ENCODE results near the gene TYRO3. TPM values are rescaled to one million over a fixed set of nuclear protein-coding genes. Genes with fewer than 3 reads are reported as not detected.

The TYRO3 gene
- total and polyA plus RNA-seq, 2 of the 13 experiments (the other 11 are each of a cell fraction or from before 2014, with no cell fraction given) = 24.0 to 43.6 TPM

- TF ChIP-seq ZNF513 (CRISPR knock-in tag; conservative IDR thresholded peaks at IDR 0.05) (no peak), ZNF562 (CRISPR knock-in tag; IDR thresholded peaks at IDR 0.05; ENCODE audit: borderline replicate concordance) (no peak), NCOA2 (CRISPR knock-in tag; IDR thresholded peaks at IDR 0.05) (peak; percentile 24; the same call in 1 of the 2 replicates), MIER3 (CRISPR knock-in tag; IDR thresholded peaks at IDR 0.05; ENCODE audit: borderline replicate concordance) (no peak), EED (CRISPR knock-in tag; IDR thresholded peaks at IDR 0.05) (no peak), TOE1 (CRISPR knock-in tag; IDR thresholded peaks at IDR 0.05) (no peak), ZKSCAN5 (CRISPR knock-in tag; IDR thresholded peaks at IDR 0.05) (no peak), ZNF17 (CRISPR knock-in tag; IDR thresholded peaks at IDR 0.05) (no peak), ZNF335 (CRISPR knock-in tag; IDR thresholded peaks at IDR 0.05) (no peak), SALL1 (CRISPR knock-in tag; IDR thresholded peaks at IDR 0.05) (0 out of 2 replicates have a peak, but pooled peaks have one; percentile 7), ELF3 (CRISPR knock-in tag; IDR thresholded peaks at IDR 0.05) (0 out of 2 replicates have a peak, but pooled peaks have one; percentile 17)
- TF ChIP-seq, protein P1, sequence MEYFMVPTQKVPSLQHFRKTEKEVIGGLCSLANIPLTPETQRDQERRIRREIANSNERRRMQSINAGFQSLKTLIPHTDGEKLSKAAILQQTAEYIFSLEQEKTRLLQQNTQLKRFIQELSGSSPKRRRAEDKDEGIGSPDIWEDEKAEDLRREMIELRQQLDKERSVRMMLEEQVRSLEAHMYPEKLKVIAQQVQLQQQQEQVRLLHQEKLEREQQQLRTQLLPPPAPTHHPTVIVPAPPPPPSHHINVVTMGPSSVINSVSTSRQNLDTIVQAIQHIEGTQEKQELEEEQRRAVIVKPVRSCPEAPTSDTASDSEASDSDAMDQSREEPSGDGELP (IDR thresholded peaks at IDR 0.05; ENCODE audit: borderline replicate concordance, low read depth) = peak; percentile 79
These were observed 24.8 kb downstream of the TYRO3 start (continued) for GRCh38 chr15:41583795-41584194.

DNA sequence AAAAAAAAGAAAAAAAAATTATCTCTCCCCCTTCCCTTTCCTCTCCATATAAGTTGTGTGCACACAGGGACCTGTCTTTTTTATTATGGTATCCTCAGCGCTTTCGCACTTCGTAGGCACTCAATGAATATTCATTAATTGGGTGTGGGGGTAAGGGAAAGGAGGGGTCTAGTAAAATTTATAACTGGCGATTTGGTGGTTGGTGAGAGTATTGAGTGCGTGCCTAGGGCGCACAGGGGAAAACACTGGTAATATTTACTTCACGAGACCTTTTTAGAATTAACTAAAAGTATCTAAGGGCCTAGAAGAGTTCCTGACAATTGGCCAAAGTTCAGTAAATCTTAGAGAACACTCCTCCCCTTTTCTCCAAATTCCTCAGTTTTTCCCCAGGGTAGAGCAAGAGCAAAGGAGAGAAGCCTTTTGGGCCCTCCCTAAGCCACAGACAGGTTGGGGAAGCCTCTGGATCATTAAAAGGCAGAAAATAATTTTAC is 25.7 kb downstream of the TYRO3 start:
- peak overlapping the region; percentile 57 to 70 (median 57); a peak in 5 of 6 replicates for H3K4me3 ChIP-seq (replicated peaks in 1 of 3; ENCODE audit: insufficient read depth in 1 of 3, low read depth in 2 of 3, low read length in 3 of 3)
- CTCF ChIA-PET (ENCODE audit: low intra/inter-chr PET ratio, low total read pairs) = interaction anchor here (2.0 kb wide), 1 partner anchor 26 kb away, joined by 10 read pairs; the partner anchor contains the start of gene TYRO3
- intact Hi-C loops (cut with micrococcal nuclease; ENCODE audit: unreplicated experiment) = no loop called here

More for the DNA sequence above, 25.7 kb downstream of the TYRO3 start:
- POLR2A ChIA-PET = interaction anchor here (1.4 to 3.0 kb wide), 5 partner anchors 16 to 40 kb away, joined by 4 to 32 read pairs (median 6); partner anchors contain the start of gene RPAP1
- H3K4me1 ChIP-seq (ENCODE audit: insufficient read depth, low read length) = peaks cover 17% of the 10 kb centered on the region
- no peaks in the 10 kb centered on the region for H4K20me1 ChIP-seq (ENCODE audit: insufficient read depth, low read length)
- no peak for TF ChIP-seq ZNF609 (CRISPR knock-in tag; IDR thresholded peaks at IDR 0.05; ENCODE audit: borderline replicate concordance)
- peak; percentile 32 for TF ChIP-seq HNRNPK (IDR thresholded peaks at IDR 0.05; ENCODE audit: low read depth, low read length, poor library complexity, severe bottlenecking)
- WGBS (ENCODE audit: low lambda C conversion rate) = 86% methylated on average over 7 of the region's 7 CpGs
- H3K4me2 ChIP-seq (ENCODE audit: low read depth, low read length) = peak overlapping the region; percentile 73
- FAIRE-seq (no peak), ATAC-seq (no peak), DNase-seq (ENCODE audit: low spot score) (no peak)
- H2AFZ ChIP-seq (ENCODE audit: low read length) = no peak overlapping the region
- no peaks in the 10 kb centered on the region for H3K79me2 ChIP-seq (ENCODE audit: insufficient read depth, low read length)
- peak overlapping the region; percentile 73 for H3K9ac ChIP-seq (ENCODE audit: insufficient read depth, low read depth, low read length)
- H3K27ac ChIP-seq (ENCODE audit: extremely low read length, insufficient read depth, low read length) = peak overlapping the region; percentile 61
- in situ Hi-C loops (cut with HindIII; ENCODE audit: extremely low pct_ligation_motif_present, low pct_unique_long_range_greater_than_20kb) = no loop called here
- no peaks in the 10 kb centered on the region for H3K9me3 ChIP-seq (ENCODE audit: low read length)
- H3K36me3 ChIP-seq (replicated peaks in 1 of 2; ENCODE audit: control insufficient read depth in 1 of 2, insufficient read depth in 2 of 2, low read length in 2 of 2) = no peaks in the 10 kb centered on the region
- no TSS peak for BruUV-seq (replicated peaks)
- no peaks in the 10 kb centered on the region for H3K27me3 ChIP-seq (ENCODE audit: control insufficient read depth in 1 of 2, insufficient read depth in 2 of 2, low read length in 2 of 2)

All from HepG2 (cell line).